ENCODE data around the gene ATP11B.

GRCh38 chr3:182784542-182784941 lies 8.8 kb upstream of the ATP11B start:
- TF ChIP-seq CTCF (IDR thresholded peaks at IDR 0.05) (no peak), EP300 (IDR thresholded peaks at IDR 0.05) (no peak), POLR2AphosphoS5 (IDR thresholded peaks at IDR 0.05) (no peak), POLR2A (IDR thresholded peaks at IDR 0.05) (no peak)
